ENCODE data around the gene CYB5RL. TPM values are rescaled to one million over a fixed set of nuclear protein-coding genes. Genes with fewer than 3 reads are reported as not detected.

The CYB5RL gene
- total RNA-seq, 4 donors from 2014 or later, result 3.7 to 6.2 (median 5.2) TPM

DNA sequence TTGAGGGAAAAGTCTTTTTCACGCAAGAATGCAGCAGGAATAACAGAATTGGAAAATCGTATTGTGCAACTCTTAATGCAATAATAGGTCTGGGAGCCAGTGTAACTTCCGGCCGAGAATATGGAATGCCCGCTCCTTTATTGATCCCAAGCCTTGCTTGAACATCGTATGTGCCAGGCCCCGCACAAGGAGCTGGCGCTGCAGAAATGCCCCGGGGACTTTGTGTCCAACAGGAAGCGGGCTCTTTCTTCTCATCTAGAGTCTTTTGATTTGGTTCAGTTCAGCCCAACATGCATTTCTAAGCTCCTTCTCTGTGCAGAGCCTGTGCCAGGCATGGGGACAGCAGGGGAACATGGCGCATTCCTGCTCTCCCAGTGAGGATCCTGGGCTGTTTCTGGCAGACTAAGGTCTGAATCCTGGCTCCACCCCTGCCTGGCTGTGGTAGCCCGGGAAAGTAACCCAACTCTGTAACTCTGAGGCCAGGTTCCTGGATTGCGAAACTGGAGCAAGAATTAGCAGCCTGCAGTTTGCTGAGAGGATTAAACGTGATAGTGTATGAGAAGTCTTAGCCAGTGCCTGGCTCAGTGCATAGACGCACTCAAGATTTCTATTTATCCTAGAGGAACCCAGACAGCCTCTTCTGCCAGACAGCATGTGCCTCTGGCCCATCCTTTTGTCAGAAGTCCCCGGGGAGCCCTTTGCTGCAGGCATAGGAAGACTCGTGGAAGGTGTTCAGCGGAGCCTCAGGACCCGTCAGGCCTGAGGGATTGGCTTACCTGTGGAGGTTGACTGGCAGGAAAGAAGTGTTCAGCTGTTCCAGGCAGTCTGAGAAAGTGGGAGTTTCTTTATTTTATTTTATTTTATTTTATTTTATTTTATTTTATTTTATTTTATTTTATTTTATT is 46.0 kb downstream of the CYB5RL start:
- no peak for TF ChIP-seq POLR2A (IDR thresholded peaks at IDR 0.05)
- TF ChIP-seq, protein P1, sequence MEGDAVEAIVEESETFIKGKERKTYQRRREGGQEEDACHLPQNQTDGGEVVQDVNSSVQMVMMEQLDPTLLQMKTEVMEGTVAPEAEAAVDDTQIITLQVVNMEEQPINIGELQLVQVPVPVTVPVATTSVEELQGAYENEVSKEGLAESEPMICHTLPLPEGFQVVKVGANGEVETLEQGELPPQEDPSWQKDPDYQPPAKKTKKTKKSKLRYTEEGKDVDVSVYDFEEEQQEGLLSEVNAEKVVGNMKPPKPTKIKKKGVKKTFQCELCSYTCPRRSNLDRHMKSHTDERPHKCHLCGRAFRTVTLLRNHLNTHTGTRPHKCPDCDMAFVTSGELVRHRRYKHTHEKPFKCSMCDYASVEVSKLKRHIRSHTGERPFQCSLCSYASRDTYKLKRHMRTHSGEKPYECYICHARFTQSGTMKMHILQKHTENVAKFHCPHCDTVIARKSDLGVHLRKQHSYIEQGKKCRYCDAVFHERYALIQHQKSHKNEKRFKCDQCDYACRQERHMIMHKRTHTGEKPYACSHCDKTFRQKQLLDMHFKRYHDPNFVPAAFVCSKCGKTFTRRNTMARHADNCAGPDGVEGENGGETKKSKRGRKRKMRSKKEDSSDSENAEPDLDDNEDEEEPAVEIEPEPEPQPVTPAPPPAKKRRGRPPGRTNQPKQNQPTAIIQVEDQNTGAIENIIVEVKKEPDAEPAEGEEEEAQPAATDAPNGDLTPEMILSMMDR (IDR thresholded peaks at IDR 0.05), result no peak
- peak; percentile 61 to 71 for DNase-seq
- no peaks in the 10 kb centered on the region for H3K36me3 ChIP-seq
- 53 to 59% methylated on average over 19 of the region's 19 CpGs for WGBS, 2 donors
- H3K27me3 ChIP-seq, result no peaks in the 10 kb centered on the region
- no peaks in the 10 kb centered on the region for H3K4me1 ChIP-seq
- no peaks in the 10 kb centered on the region for H3K9me3 ChIP-seq
- intact Hi-C loops (cut with DNase I), result no loop called here
- H3K27ac ChIP-seq, result no peak overlapping the region
- H3K4me3 ChIP-seq (replicated peaks in 1 of 3), result no peak overlapping the region

DNA sequence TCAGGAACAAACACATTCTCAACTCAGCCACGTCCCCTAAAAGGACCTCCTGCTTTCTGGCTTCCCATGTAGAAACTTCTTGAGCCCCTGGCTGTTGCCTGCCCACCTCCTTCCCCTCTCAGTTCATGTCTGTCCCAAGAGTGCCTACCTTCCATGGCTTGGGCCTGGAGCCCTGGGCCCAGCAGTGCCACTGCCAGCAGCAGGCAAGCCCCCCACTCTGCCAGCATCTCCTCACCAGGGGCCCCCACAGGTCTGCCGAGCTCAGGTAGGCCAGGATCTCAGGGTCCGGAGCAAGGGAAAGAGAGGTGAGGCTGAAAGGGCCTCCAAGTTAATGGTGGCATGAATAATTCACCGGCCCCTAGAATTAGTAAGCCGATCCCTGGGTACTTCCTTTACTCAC is 47.1 kb downstream of the CYB5RL start, which contains the start of gene CDCP2:
CDCP2 (minus strand) TSS at position 305 of the 400 bp plus-strand sequence; CDS start at position 227, 78 bp downstream.
- Histone ChIP-seq H3K27ac (no peak within 1 kb of the TSS), H3K9me3 (no peaks in the 10 kb centered on the region), H3K27me3 (no peaks in the 10 kb centered on the region), H3K36me3 (no peaks in the 10 kb centered on the region), H3K4me3 (replicated peaks in 1 of 3) (no peak within 1 kb of the TSS), H3K4me1 (no peaks in the 10 kb centered on the region)
- intact Hi-C loops (cut with DNase I), result no loop called here
- DNase-seq, result no peak
- no peak for TF ChIP-seq POLR2A (IDR thresholded peaks at IDR 0.05)
- TF ChIP-seq, protein P1 (IDR thresholded peaks at IDR 0.05), result no peak
- WGBS, 2 donors, result 96 to 98% methylated on average over 5 of the region's 5 CpGs

DNA sequence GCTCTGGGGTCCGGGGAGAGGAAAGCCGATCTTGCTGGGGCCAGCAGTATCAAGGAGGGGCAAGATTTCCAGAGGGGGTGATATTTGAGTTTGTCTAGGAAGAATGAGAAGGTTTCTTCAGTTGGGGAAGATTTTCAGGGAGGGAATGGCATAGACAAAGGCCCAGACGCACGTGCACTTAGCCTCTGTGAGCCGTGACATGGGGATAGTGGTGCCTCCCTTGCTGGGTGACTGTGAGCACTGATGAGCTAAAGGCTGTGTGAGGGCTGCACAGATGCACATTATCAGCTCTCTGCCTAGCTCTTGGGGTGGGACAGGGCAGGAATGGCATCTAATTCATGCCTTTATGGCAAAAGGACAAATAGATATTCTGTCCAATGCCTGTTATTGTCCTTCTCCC is 48.8 kb downstream of the CYB5RL start:
- Histone ChIP-seq H3K4me3 (replicated peaks in 1 of 3) (no peak overlapping the region), H3K27ac (no peak overlapping the region), H3K27me3 (no peaks in the 10 kb centered on the region), H3K9me3 (no peaks in the 10 kb centered on the region), H3K4me1 (no peaks in the 10 kb centered on the region), H3K36me3 (no peaks in the 10 kb centered on the region)
- 88 to 93% methylated on average over 5 of the region's 5 CpGs for WGBS, 2 donors
- DNase-seq, result no peak
- TF ChIP-seq, protein P1 (IDR thresholded peaks at IDR 0.05), result no peak
- TF ChIP-seq POLR2A (IDR thresholded peaks at IDR 0.05), result no peak
- intact Hi-C loops (cut with DNase I), result no loop called here

Other genes with a start within 250 kb of the CYB5RL start
- gene LDLRAD1, start 181.8 kb downstream of the CYB5RL start, total RNA-seq, result not detected
- 100 to 1,000 TPM; 337 to 492 (median 444) TPM for gene TMEM59, start 146.8 kb downstream of the CYB5RL start, total RNA-seq
- 1 to 10 TPM; 4.3 to 5.8 (median 4.4) TPM for gene TCEANC2, start 146.4 kb downstream of the CYB5RL start, total RNA-seq
- gene CDCP2, start 47.0 kb downstream of the CYB5RL start, total RNA-seq, result under 1 TPM in 1 of 4 donors, not detected in 3; 0.45 TPM
- 10 to 100 TPM; 29.8 to 71.3 (median 48.0) TPM for gene MRPL37, start 137 bp upstream of the CYB5RL start, total RNA-seq
- gene SSBP3, start 206.4 kb upstream of the CYB5RL start, total RNA-seq, result 10 to 100 TPM; 15.4 to 23.0 (median 18.2) TPM

All from thyroid gland (tissue), 4 donors.